DND-41 (cell line): Measurements from ENCODE around the gene TAOK1.
A peak's percentile ranks its signal among the peaks of the same experiment; 100 is the strongest.

Experiments
- ATAC-seq: fragments of 200-7000 bp; cut with Tn5 transposase; 3 replicates; pipeline ENCODE4 v1.9.1; 2021; ENCODE audit warnings: low read depth; ENCODE audit not compliant: insufficient read depth
- DNase-seq: peaks from one replicate; pipeline ENCODE4 v3.0.0-alpha.2; 2020
- H2AFZ ChIP-seq: 2 replicates; pipeline ENCODE4 v1.6.0; 2012; ENCODE audit warnings: low read depth, low read length
- H3K27ac ChIP-seq: 2 replicates; pipeline ENCODE4 v1.5.1; 2012; ENCODE audit warnings: low read length, inconsistent platforms
- H3K27me3 ChIP-seq: fragments of 200-600 bp; sonication (generic); 2 replicates; pipeline ENCODE4 v1.6.0; 2012; ENCODE audit warnings: low read length, mild to moderate bottlenecking, inconsistent platforms; ENCODE audit not compliant: insufficient read depth, poor library complexity
- H3K36me3 ChIP-seq: 2 replicates; pipeline ENCODE4 v1.5.1; 2012; ENCODE audit warnings: low read length, inconsistent platforms; ENCODE audit not compliant: insufficient read depth
- H3K4me1 ChIP-seq: 2 replicates; pipeline ENCODE4 v1.5.1; 2012; ENCODE audit warnings: mild to moderate bottlenecking, low read length; ENCODE audit not compliant: insufficient read depth
- H3K4me2 ChIP-seq: 2 replicates; pipeline ENCODE4 v1.6.0; 2012; ENCODE audit warnings: mild to moderate bottlenecking, moderate library complexity, low read length, inconsistent platforms; ENCODE audit not compliant: insufficient read depth
- H3K4me3 ChIP-seq, 2 experiments: fragments of 200-600 bp in 1 of 2; shearing (Covaris generic) in 1 of 2; 2 replicates each; pipeline ENCODE4 v1.5.1; 2012 to 2016; ENCODE audit warnings: inconsistent platforms in 2 of 2, low read length in 2 of 2, mild to moderate bottlenecking in 2 of 2, low read depth in 1 of 2, moderate library complexity in 1 of 2
- H3K79me2 ChIP-seq: 2 replicates; pipeline ENCODE4 v1.6.0; 2012; ENCODE audit warnings: low read length, inconsistent platforms; ENCODE audit not compliant: insufficient read depth
- H3K9ac ChIP-seq: 2 replicates; pipeline ENCODE4 v1.6.0; 2012; ENCODE audit warnings: low read depth, mild to moderate bottlenecking, inconsistent platforms, low read length, moderate library complexity
- H3K9me3 ChIP-seq: 2 replicates; pipeline ENCODE4 v1.5.1; 2012; ENCODE audit warnings: low read length, moderate library complexity, mild to moderate bottlenecking, inconsistent platforms; ENCODE audit not compliant: insufficient read depth, severe bottlenecking
- H4K20me1 ChIP-seq: 2 replicates; pipeline ENCODE4 v1.6.0; 2012; ENCODE audit warnings: low read length; ENCODE audit not compliant: insufficient read depth
- CTCF ChIP-seq: IDR thresholded peaks from 2 replicates; pipeline ENCODE4 v1.5.1; 2012; ENCODE audit warnings: borderline replicate concordance, low read length, moderate library complexity, mild to moderate bottlenecking; ENCODE audit not compliant: poor library complexity, severe bottlenecking; ENCODE audit errors: extremely low read depth
- EZH2 ChIP-seq: IDR thresholded peaks from 3 replicates; pipeline ENCODE4 v1.6.1; 2012; ENCODE audit warnings: borderline replicate concordance, low read depth, mild to moderate bottlenecking, moderate library complexity, low read length, inconsistent platforms; ENCODE audit not compliant: severe bottlenecking

Gene TAOK1

GRCh38 chr17:29582772-29583171 is 192.6 kb downstream of the TAOK1 start:
- H3K27ac ChIP-seq = no peak overlapping the region
- H4K20me1 ChIP-seq = peaks cover 81% of the 10 kb centered on the region
- ATAC-seq (no peak), DNase-seq (no peak)
- peaks cover 21% of the 10 kb centered on the region for H3K4me1 ChIP-seq
- TF ChIP-seq EZH2 (no peak), CTCF (no peak)
- peaks cover 58% of the 10 kb centered on the region for H3K79me2 ChIP-seq
- H3K4me3 ChIP-seq = no peak overlapping the region
- H3K9ac ChIP-seq = no peak overlapping the region
- no peaks in the 10 kb centered on the region for H3K27me3 ChIP-seq
- no peak overlapping the region for H2AFZ ChIP-seq
- peaks cover 60% of the 10 kb centered on the region for H3K36me3 ChIP-seq
- no peak overlapping the region for H3K4me2 ChIP-seq
- H3K9me3 ChIP-seq = no peaks in the 10 kb centered on the region

GRCh38 chr17:29583324-29584248 is 193.4 kb downstream of the TAOK1 start:
- no peak overlapping the region for H3K4me3 ChIP-seq
- peaks cover 66% of the 10 kb centered on the region for H3K79me2 ChIP-seq
- H3K9ac ChIP-seq = no peak overlapping the region
- peaks cover 82% of the 10 kb centered on the region for H4K20me1 ChIP-seq
- H3K27me3 ChIP-seq = no peaks in the 10 kb centered on the region
- ATAC-seq (no peak), DNase-seq (no peak)
- peaks cover 52% of the 10 kb centered on the region for H3K36me3 ChIP-seq
- no peaks in the 10 kb centered on the region for H3K9me3 ChIP-seq
- H3K27ac ChIP-seq = 0 out of 2 replicates have a peak overlapping the region, but pooled peaks have one; percentile 34
- H3K4me1 ChIP-seq = peaks cover 29% of the 10 kb centered on the region
- H2AFZ ChIP-seq = no peak overlapping the region
- no peak overlapping the region for H3K4me2 ChIP-seq
- TF ChIP-seq CTCF = no peak
- no peak for TF ChIP-seq EZH2

DNA sequence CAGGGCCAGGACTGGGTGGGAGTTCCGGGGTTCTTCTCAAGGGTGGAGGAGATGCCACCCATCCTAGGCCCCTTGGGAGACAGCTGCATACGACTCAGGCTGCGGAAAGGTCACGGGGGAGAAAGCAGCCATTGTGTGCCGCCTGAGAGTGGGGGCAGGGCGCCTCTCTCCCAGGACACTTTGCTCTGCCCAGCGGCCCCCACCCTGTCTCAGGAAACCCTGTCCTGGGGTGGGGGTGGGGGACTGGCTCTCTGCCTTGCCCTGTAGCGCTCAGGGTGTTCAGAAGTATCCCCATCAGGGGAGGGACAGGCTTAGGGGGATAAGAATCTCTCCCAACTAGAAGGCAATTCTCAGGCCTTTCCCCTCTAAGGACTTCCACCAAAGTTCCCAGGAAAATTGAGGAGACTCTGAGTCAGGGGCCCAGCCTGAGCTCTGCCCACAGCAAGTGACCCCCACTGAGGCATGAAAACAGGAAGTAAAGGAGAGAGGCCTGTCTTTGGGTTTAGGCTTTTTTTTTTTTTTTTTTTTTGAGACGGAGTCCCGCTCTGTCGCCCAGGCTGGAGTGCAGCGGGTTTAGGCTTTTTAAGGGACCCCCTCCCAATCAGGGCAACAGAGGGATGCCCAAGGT is 194.4 kb downstream of the TAOK1 start:
- Histone ChIP-seq H2AFZ (no peak overlapping the region), H3K27ac (0 out of 2 replicates have a peak overlapping the region, but pooled peaks have one; percentile 27), H3K4me2 (no peak overlapping the region), H3K36me3 (peaks cover 42% of the 10 kb centered on the region), H3K9ac (no peak overlapping the region; the same call in 1 of the 2 replicates), H4K20me1 (peaks cover 78% of the 10 kb centered on the region), H3K9me3 (no peaks in the 10 kb centered on the region), H3K79me2 (peaks cover 71% of the 10 kb centered on the region), H3K4me1 (peaks cover 32% of the 10 kb centered on the region), H3K27me3 (no peaks in the 10 kb centered on the region), H3K4me3 (no peak overlapping the region)
- ATAC-seq (no peak), DNase-seq (no peak)
- no peak for TF ChIP-seq EZH2
- no peak for TF ChIP-seq CTCF
